OCI-LY7 (cell line): ENCODE measurements around the gene PPM1N. TPM values are rescaled to one million over a fixed set of nuclear protein-coding genes. Genes with fewer than 3 reads are reported as not detected.

Source experiments
- BruUV-seq: library from RNA; stranded (reverse); fragments of 400-500 nt; replicated peaks from 2 replicates; lab custom pipeline; 2021; lab: Mats Ljungman, UMichigan
- CTCF ChIA-PET: fragments of 300-600 bp; sonication (Branson Sonifier 250); formaldehyde crosslinking; loops from one replicate; lab custom pipeline; 2022; ENCODE audit warnings: antibody characterized with exemption; ENCODE audit not compliant: unreplicated experiment; lab: Charles Lee
- POLR2A ChIA-PET: fragments of 300-600 bp; sonication (Branson Sonifier 250); formaldehyde crosslinking; loops from one replicate; lab custom pipeline; 2022; ENCODE audit warnings: antibody characterized with exemption; lab: Charles Lee
- DNase-seq: peaks from one replicate; pipeline ENCODE4 v3.0.0-alpha.2; 2015; ENCODE audit warnings: low spot score
- H2AFZ ChIP-seq: fragments of 200-600 bp; sonication (generic), shearing (Covaris generic); 2 replicates; pipeline ENCODE4 v1.6.1; 2014; ENCODE audit warnings: mild to moderate bottlenecking, antibody characterized with exemption, low read length, moderate library complexity
- H3K27ac ChIP-seq: fragments of 200-600 bp; sonication (generic); 2 replicates; pipeline ENCODE4 v1.5.1; 2014; ENCODE audit warnings: mixed run types, low read depth, mild to moderate bottlenecking, moderate library complexity, low read length, inconsistent platforms; ENCODE audit not compliant: poor library complexity, severe bottlenecking
- H3K36me3 ChIP-seq: fragments of 200-600 bp; sonication (generic); 2 replicates; pipeline ENCODE4 v1.6.1; 2014; ENCODE audit warnings: mild to moderate bottlenecking, antibody characterized with exemption, low read length, moderate library complexity, mixed read lengths; ENCODE audit not compliant: insufficient read depth
- H3K4me1 ChIP-seq: fragments of 200-600 bp; sonication (generic); 2 replicates; pipeline ENCODE4 v1.5.1; 2014; ENCODE audit warnings: mild to moderate bottlenecking, low read length; ENCODE audit not compliant: insufficient read depth, poor library complexity, severe bottlenecking
- H3K4me2 ChIP-seq: fragments of 200-600 bp; sonication (generic); 2 replicates; pipeline ENCODE4 v1.6.1; 2014; ENCODE audit warnings: mild to moderate bottlenecking, low read length
- H3K4me3 ChIP-seq: fragments of 200-600 bp; sonication (generic); 2 replicates; pipeline ENCODE4 v1.5.1; 2014; ENCODE audit warnings: mild to moderate bottlenecking, low read depth, low read length; ENCODE audit not compliant: poor library complexity, severe bottlenecking
- H3K79me2 ChIP-seq: fragments of 200-600 bp; sonication (generic); 2 replicates; pipeline ENCODE4 v1.6.1; 2016; ENCODE audit warnings: low read depth, mild to moderate bottlenecking, low read length, moderate library complexity, mixed read lengths; ENCODE audit not compliant: insufficient read depth
- H3K9me2 ChIP-seq: fragments of 200-600 bp; sonication (generic); 2 replicates; pipeline ENCODE4 v1.6.1; 2016; ENCODE audit warnings: mild to moderate bottlenecking, low read length, mixed read lengths; ENCODE audit not compliant: insufficient read depth
- H3K9me3 ChIP-seq: fragments of 200-600 bp; sonication (generic); 2 replicates; pipeline ENCODE4 v1.6.1; 2014; ENCODE audit warnings: mild to moderate bottlenecking, mixed run types, low read length, mixed read lengths
- H4K20me1 ChIP-seq: fragments of 200-600 bp; sonication (generic); 2 replicates; pipeline ENCODE4 v1.6.1; 2014; ENCODE audit warnings: mild to moderate bottlenecking, antibody characterized with exemption, low read length, moderate library complexity, mixed read lengths; ENCODE audit not compliant: insufficient read depth
- EZH2phosphoT487 ChIP-seq: fragments of 200-600 bp; sonication (generic); IDR thresholded peaks from 2 replicates; pipeline ENCODE4 v1.6.1; 2018; ENCODE audit warnings: low read depth, borderline replicate concordance, mild to moderate bottlenecking, mixed run types, antibody characterized with exemption, low read length, moderate library complexity, mixed read lengths
- intact Hi-C: fragments of 100-400 bp; cut with micrococcal nuclease; formaldehyde crosslinking; loops from one replicate; pipeline ENCODE4 v1.10.0; 2022; ENCODE audit not compliant: unreplicated experiment
- total RNA-seq, 2 experiments: library from RNA; depleted of rRNA in 1 of 2; stranded (reverse); fragments of >200 nt in 1 of 2; shearing (Covaris generic) in 1 of 2; gene quantifications; 2 replicates each; pipeline ENCODE4 v1.2.3, GENCODE V29; 2014 to 2022
- TF ChIP-seq, protein P1 (sequence below): fragments of 200-600 bp; sonication (generic); conservative IDR thresholded peaks from 2 replicates; pipeline ENCODE4 v1.5.1; 2014; ENCODE audit warnings: mild to moderate bottlenecking, antibody characterized with exemption, low read length, moderate library complexity, mixed read lengths

Gene PPM1N
- total RNA-seq, 2 experiments from 2014 or later, result 1.6 to 2.8 TPM

DNA sequence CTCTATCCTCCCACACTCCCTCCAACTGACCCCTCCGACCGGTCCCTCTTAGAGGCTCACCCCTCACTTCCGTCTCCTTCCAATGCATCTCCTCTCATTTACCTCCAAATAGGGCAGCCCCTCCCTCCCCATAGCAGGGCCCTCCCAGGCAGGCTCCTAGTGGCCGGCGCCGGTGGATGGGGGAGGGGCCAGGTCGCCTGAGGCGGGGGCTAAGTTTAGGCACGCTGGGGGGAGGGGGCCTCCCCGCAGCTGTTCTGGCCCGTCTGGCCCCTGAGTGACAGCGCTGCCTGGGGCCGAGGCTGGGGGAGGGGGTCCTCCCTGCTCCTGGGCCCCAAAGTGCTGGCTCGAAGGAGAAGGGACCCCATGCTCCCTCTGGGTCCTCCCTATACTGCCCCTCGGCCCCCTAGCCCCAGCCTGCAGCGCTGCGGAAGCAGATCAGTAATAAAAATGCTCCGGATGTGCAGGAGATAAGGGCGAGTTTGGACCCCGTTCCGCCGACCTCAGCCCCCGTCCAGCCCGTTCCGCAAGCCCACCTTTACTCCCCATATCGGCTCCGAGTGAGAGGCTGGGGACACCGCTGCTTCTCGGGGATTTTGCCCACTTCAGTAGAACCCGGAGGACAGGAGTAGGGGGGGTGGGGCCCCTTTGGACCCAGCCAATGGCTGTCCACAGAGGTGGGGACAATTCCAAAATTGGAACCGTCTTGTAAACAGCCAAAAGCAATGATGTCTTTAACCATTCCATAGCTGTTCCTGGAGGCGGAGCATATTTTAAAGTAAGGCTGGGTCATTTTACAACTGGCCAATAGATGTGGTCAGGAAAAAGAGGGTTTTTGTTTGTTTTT, 5.4 kb upstream of the PPM1N start:
- H3K4me1 ChIP-seq, result peaks cover 32% of the 10 kb centered on the region
- POLR2A ChIA-PET, result no interaction called here
- peak; percentile 79 for DNase-seq
- peak overlapping the region; percentile 71 for H3K4me3 ChIP-seq
- intact Hi-C loops, result no loop called here
- no peaks in the 10 kb centered on the region for H3K9me2 ChIP-seq
- H4K20me1 ChIP-seq, result no peaks in the 10 kb centered on the region
- no peak for TF ChIP-seq EZH2phosphoT487
- TF ChIP-seq, protein P1, sequence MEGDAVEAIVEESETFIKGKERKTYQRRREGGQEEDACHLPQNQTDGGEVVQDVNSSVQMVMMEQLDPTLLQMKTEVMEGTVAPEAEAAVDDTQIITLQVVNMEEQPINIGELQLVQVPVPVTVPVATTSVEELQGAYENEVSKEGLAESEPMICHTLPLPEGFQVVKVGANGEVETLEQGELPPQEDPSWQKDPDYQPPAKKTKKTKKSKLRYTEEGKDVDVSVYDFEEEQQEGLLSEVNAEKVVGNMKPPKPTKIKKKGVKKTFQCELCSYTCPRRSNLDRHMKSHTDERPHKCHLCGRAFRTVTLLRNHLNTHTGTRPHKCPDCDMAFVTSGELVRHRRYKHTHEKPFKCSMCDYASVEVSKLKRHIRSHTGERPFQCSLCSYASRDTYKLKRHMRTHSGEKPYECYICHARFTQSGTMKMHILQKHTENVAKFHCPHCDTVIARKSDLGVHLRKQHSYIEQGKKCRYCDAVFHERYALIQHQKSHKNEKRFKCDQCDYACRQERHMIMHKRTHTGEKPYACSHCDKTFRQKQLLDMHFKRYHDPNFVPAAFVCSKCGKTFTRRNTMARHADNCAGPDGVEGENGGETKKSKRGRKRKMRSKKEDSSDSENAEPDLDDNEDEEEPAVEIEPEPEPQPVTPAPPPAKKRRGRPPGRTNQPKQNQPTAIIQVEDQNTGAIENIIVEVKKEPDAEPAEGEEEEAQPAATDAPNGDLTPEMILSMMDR, result no peak
- H3K27ac ChIP-seq, result peak overlapping the region; percentile 57
- H3K9me3 ChIP-seq, result no peaks in the 10 kb centered on the region
- H3K4me2 ChIP-seq, result peak overlapping the region; percentile 75
- peak overlapping the region; percentile 80 for H2AFZ ChIP-seq
- no peaks in the 10 kb centered on the region for H3K79me2 ChIP-seq
- CTCF ChIA-PET, result interaction anchor here (0.6 kb wide), 1 partner anchor 1804 kb away, joined by 3 read pairs; no protein-coding TSS in a partner anchor
- BruUV-seq, result no TSS peak
- H3K36me3 ChIP-seq, result no peaks in the 10 kb centered on the region

DNA sequence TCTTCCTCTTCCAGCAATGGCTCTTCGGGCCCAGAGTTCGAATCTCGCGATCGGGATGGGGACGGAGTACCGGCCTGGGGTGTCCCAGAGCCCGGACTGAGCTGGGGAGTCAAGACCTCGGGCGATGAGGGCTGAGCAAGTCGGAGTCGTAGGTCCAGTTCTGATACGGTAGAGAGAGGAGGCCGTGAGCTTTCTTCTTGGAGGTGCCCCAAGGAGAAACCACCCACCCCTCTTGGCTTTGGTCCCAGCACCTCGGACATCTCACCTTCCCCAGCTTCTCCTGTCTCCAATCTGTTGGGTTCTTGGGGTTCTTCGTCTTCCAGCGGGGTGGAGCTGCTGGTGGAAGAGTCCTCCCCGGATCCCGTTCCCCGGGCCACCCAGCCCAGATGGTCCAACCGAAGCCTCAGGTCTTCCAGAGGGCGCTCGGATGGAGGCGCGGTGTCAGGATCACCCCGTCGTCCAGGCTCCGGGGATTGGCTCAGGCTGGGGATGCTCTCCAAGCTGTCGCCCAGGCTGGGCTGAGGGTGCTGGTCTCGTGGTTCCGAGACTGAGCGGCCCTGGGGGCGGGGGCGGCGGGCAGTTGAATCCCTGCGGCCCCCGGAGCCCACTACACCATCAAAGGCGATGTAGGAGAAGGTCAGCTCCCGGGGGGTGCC, 3.9 kb upstream of the PPM1N start:
- H4K20me1 ChIP-seq, result no peaks in the 10 kb centered on the region
- H3K79me2 ChIP-seq, result no peaks in the 10 kb centered on the region
- intact Hi-C loops, result no loop called here
- no peak overlapping the region for H2AFZ ChIP-seq
- DNase-seq, result no peak
- no peaks in the 10 kb centered on the region for H3K36me3 ChIP-seq
- TF ChIP-seq, protein P1, result no peak
- TF ChIP-seq EZH2phosphoT487, result no peak
- no TSS peak for BruUV-seq
- H3K27ac ChIP-seq, result no peak overlapping the region
- H3K4me2 ChIP-seq, result no peak overlapping the region
- ChIA-PET CTCF (no interaction called here), POLR2A (interaction anchor here (0.6 kb wide), 1 partner anchor 69 kb away, joined by 3 read pairs; no protein-coding TSS in a partner anchor)
- H3K4me1 ChIP-seq, result peaks cover 47% of the 10 kb centered on the region
- no peaks in the 10 kb centered on the region for H3K9me2 ChIP-seq
- H3K4me3 ChIP-seq, result no peak overlapping the region
- H3K9me3 ChIP-seq, result no peaks in the 10 kb centered on the region

DNA sequence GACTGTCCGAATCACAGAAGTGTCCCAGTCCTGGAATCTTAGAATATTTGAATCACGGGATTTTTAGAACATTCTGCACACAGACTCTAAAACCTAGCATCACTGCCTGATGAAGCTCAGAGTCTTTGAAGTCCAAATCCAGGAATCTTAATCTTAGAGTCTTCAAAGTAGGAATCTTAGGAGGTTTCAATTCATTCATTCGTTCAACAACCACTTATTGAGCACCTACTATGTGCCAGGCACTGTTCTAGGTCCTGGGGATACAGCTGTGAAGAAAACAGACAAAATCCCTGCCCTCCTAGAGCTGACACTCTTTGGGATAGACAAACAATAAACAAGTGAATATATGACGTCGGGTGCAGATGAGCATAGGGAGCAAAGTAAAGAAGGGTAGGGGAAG, 3.1 kb upstream of the PPM1N start:
- BruUV-seq, result no TSS peak
- CTCF ChIA-PET, result no interaction called here
- POLR2A ChIA-PET, result no interaction called here

More for the DNA sequence above, 3.1 kb upstream of the PPM1N start:
- TF ChIP-seq EZH2phosphoT487, result no peak
- TF ChIP-seq, protein P1, result no peak
- Histone ChIP-seq H3K79me2 (no peaks in the 10 kb centered on the region), H3K9me2 (no peaks in the 10 kb centered on the region), H2AFZ (no peak overlapping the region), H3K27ac (no peak overlapping the region), H3K4me1 (peaks cover 51% of the 10 kb centered on the region), H3K4me2 (no peak overlapping the region), H3K4me3 (no peak overlapping the region), H3K9me3 (no peaks in the 10 kb centered on the region), H3K36me3 (no peaks in the 10 kb centered on the region), H4K20me1 (no peaks in the 10 kb centered on the region)
- intact Hi-C loops, result no loop called here
- no peak for DNase-seq
